GM10847 (cell line): ENCODE results near the gene DPCD.

ENCODE experiments used
- POLR2A ChIP-seq: IDR thresholded peaks from 2 replicates; pipeline ENCODE4 v1.6.1; 2011; ENCODE audit not compliant: insufficient read length; ENCODE audit errors: extremely low read depth

DPCD gene

DNA sequence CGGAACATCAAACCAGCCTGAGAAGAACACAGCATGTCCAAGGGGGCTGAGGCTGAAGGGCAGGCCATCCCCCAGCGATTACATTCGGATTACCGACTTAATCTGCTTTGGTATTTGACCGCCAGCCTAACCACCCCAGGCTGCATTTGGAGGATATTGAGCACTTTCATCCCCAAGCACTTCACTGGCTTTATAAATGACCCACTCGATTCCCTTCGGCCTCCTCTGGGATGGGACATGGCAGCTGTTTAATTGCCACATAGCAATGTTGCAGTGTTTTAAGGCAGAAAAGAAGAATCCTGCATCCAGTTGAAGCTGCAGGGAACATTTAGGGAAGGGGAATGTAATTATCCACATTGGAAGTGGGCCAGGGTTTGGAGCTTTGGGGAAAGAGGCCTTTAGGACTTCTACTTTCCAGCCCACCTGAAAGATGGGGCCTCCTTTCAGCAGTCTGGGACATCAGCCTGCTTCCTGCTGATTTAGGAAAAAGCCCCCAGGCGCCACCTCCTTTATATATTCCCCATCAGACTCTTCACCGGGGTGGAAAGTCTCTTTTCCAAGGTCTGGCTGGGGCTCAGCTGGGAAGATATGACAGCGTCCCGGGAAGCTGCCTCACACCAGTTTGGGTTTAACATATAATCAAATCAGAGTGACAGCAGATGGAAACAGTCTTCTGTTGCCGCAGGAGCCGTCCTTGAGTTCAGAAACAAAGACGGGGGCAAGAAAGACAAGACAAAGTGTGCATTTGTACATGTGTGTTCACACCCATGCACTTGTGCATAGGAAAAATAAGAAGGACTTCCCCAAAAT lies 9.2 kb downstream of the DPCD start:
- no peak for TF ChIP-seq POLR2A

GRCh38 chr10:101601541-101601940 lies 13.4 kb downstream of the DPCD start:
- TF ChIP-seq POLR2A: no peak

GRCh38 chr10:101602761-101603398 lies 14.8 kb downstream of the DPCD start:
- TF ChIP-seq POLR2A: no peak

GRCh38 chr10:101607124-101607523 lies 19.0 kb downstream of the DPCD start:
- no peak for TF ChIP-seq POLR2A

GRCh38 chr10:101609481-101609880 lies 21.4 kb downstream of the DPCD start:
- TF ChIP-seq POLR2A: no peak

DNA sequence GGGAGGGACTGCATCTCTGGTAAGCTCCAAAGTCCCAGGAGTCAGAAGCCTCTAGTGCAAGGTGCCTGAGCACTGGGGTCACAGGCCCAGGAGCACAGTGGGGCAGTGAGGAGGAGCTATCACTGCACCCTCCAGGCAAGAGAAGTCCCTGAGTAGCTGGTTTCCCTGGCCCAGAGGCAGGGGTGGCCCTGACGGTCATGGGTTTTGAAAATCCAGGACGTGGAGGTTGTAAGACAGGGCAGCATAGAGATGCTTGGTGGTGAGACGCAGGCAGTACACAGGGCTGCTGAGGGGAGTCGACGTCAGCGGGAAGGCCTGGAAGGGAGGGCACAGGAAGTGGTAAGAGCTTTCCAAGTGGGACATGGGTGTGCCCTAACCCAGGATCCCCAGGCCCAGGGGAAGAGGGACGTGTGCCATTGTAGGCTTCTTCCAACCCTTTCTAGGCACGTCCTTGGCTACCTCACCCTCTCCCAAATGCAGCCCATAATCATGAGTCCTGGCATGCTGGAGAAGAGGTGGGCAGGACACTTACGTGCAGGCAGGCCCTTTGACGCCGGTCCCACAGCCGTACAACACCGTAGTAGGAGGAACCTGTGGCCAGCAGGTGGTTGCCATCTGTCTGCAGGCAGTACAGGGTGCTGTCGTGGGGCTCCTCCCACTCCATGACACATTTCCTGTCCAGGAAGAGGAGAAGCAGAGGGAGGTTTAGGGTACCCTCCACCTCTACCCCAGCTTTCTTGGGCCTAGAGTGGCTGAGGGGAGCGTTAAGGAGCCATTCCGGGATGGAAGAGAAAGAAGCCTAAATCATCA lies 23.2 kb downstream of the DPCD start:
- no peak for TF ChIP-seq POLR2A

DNA sequence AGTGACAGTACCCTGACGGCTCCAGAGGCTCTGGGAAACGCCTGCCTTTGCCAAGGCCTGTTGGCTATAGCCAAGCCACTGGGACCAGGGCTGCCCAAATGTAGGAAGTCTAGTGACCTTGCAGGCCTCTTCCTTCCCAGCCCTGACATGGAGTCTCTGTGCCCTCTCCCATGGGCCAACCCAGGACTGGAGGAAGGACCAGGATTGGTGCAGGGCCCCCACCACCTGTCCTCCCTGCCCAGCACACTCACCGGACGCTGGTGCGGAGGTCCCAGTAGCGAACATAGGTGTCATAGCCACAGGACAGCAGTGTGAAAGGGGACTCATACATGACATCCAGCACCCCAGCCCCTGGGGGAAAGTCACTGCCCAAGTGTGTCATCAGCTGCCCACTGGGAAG lies 24.0 kb downstream of the DPCD start:
- no peak for TF ChIP-seq POLR2A

DNA sequence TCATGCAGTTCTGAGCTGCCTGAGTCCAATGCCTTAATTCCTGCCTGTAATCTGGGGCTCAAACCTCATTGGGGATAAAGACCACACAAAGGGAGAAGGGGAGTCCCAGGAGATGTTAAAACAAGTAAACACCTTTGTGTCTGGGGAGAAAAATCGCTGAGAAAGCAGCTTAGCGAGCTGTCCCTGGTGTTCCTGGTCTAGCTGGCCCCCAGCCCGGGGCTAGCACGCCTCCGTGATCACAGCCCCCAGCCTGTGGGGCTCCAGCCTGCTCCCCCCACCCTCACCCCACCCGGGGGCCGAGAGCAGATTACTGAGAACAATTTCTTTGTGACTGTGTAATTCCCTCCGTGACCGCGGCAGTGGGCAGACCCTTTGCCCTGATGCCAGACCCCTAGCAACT lies 24.8 kb downstream of the DPCD start:
- TF ChIP-seq POLR2A: no peak

- no peak for TF ChIP-seq POLR2A
These were observed 25.5 kb downstream of the DPCD start for GRCh38 chr10:101613646-101614045.

- TF ChIP-seq POLR2A: no peak
These were observed 26.8 kb downstream of the DPCD start for GRCh38 chr10:101614663-101615524.

DNA sequence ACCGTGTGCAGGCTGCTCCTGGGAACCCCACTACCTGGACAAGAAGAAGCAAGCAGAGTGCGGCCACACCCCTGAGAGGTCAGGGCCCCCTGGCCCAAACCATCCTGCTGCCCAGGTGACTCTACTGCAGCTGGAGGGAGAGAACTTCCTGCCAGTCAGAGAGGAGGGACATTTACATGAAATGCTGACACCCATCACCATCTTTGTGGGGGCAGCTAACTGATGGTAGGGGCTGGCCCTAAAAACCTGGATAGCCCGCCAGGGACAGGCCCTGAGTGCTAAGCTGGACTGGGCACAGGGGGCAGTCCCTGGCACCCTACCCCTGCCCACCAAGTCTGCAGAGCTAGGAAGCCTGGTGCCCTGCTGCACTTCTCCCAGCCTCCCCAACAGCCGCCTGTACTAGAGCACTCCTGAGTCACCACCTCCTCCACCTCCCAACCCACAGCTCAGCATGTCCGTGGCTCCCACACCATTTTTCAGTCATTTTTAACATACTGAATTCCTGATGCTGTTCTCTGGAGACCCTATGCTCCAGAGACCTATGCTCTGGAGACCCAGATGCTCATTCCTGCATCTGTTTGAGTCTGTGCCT lies 27.5 kb downstream of the DPCD start:
- no peak for TF ChIP-seq POLR2A

DNA sequence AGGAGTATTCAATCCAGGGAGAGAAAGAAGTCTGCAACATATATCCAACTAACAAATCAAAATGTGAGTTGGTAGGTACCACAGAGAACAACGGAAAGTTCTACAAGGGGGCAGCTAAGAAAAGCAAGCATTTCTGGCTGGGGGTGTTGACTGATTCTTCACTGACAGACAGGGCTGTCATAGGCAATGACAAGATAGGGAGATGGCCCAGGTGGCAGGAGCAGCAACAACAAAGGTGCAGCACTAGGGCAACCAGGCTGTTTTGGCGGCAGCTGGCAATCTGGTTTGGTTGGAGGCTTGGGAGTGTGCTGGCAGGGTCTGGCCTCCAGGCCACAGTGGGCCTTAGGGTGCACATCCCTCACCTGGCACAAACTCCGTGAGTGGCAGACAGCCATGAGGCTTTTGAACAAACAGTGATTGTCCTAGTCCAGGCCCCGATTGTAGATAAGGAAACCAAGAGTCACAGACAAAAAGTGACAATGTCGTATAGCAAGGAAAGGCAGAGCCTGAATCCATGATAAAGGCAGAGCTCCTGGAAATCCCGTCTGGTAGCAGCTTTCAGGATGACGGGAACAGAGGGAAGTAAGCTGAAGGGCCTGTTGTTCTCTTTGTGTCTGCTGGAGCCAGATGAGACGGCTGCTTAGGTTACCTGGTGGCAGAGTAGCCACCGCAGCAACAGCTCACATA lies 28.4 kb downstream of the DPCD start:
- TF ChIP-seq POLR2A: no peak

DNA sequence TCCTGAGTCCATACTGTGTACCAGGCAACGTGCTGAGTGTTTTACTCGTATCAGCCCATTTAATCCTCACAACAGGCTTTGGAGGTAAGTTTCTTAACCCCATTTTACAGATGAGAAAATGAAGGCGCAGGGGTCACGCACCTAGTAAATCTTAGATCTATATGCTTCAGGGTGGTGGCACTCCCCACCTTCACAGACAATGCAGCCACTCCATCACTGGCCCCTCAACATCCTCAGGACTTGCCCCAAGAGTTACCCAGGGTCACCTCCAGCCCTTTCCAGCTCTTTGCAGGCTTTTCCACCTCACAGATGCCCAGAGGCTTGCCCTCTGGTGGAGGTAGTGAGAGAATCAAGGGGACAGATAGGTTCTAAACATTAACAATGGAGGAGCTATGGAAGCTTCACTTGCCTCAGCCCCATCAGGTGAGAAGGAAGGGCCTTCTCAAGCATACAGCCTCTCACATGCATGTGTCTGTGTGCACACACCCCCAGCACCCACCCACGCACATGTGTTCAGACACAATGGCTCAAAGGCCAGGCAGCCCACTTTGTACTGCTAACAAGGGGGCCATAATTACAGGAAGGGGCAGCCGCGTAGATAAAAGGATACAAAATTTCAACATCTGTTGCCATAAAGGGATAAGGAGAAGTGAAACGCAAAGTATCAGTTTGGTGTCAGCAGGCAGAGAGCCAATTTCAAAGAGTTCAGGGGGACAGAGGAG lies 29.1 kb downstream of the DPCD start:
- no peak for TF ChIP-seq POLR2A
